ENCODE data around the gene CCNL2.
A peak's percentile ranks its signal among the peaks of the same experiment; 100 is the strongest.
"Not testable (repeated sequence)": the region's sequence is repeated elsewhere in the genome, so short reads cannot be mapped to it uniquely, and the experiment has no call there.

CCNL2 gene

GRCh38 chr1:1403653-1404052 lies 4.5 kb upstream of the CCNL2 start:
- no peak for DNase-seq (ENCODE audit: low read depth)
- no peak for TF ChIP-seq CTCF (conservative IDR thresholded peaks at IDR 0.05; ENCODE audit: low read length)
- H3K4me3 ChIP-seq (ENCODE audit: low read length) = no peak overlapping the region

GRCh38 chr1:1402901-1403392 lies 3.8 kb upstream of the CCNL2 start:
- not testable (repeated sequence) for H3K4me3 ChIP-seq (ENCODE audit: low read length); DNase-seq (ENCODE audit: low read depth)

GRCh38 chr1:1402072-1402900 lies 3.2 kb upstream of the CCNL2 start:
- DNase-seq (ENCODE audit: low read depth) = peak; percentile 57
- TF ChIP-seq CTCF (conservative IDR thresholded peaks at IDR 0.05; ENCODE audit: low read length) = peak; percentile 72
- no peak overlapping the region for H3K4me3 ChIP-seq (ENCODE audit: low read length)

DNA sequence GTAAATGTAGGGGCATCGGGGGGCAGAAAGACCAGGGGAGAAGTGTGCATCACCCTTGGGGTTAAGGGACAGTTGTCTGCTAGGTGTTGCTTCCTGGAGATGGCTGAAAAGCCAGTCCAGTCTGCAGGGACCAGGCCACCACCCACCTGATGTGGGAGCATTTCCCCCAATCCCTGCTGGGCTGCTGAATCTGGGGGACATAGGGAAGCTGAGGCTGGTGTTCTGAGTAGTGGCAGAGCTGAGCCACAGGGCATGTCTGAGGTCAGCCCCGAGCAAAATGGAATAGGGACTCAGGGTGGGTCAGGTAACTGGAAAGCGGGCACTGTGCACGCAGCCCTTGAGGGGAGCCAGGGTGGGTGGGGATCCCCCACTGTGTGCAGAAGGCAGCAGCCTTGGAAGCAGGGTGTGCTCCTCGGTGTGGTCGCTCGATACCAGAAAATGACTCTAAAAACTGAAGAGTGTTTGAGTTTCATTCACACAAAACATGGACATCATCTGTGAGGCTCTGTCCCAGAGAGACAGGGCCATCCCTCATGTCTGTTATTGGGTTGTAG lies 2.4 kb upstream of the CCNL2 start:
- no peak overlapping the region for H3K4me3 ChIP-seq (ENCODE audit: low read length)
- TF ChIP-seq CTCF (conservative IDR thresholded peaks at IDR 0.05; ENCODE audit: low read length) = no peak
- DNase-seq (ENCODE audit: low read depth) = no peak

GRCh38 chr1:1400576-1401456 lies 1.7 kb upstream of the CCNL2 start:
- peak overlapping the region; percentile 95 for H3K4me3 ChIP-seq (ENCODE audit: low read length)
- peak; percentile 13 for DNase-seq (ENCODE audit: low read depth)
- TF ChIP-seq CTCF (conservative IDR thresholded peaks at IDR 0.05; ENCODE audit: low read length) = no peak

DNA sequence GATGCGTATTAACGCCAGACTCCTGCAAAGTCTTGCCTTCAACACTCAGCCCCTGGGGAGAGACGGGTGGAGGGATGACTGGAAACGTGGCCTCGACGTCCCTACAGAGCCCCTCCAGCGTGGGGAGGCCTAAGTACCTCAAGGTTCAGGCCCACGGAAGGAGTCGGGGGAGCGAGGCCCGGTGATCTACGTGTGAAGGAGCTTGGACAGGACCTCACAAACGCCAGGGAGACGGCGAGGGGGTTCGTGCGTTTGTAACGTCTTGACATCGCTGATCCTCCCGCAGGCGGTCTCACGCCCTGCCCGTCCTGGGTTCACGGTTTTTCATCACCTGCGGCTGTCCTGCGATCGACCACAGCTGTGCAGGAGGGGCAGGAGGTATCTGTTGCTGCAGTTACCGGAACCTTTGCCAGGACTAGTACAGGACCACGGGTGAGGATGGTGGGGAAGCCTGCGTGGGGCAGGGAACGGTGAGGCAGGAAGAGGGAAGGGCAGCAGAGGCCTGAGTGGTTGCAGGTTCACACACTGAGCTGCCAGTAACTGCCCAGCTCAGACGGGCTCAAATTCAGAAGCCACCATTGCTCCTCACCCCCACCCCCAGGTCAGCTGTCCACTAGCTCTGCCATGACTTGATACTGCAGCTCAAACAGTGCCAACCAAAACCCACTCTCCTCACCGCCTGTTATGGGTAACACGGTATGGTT lies 889 bp upstream of the CCNL2 start:
- no peak for TF ChIP-seq CTCF (conservative IDR thresholded peaks at IDR 0.05; ENCODE audit: low read length)

More for the DNA sequence above, 889 bp upstream of the CCNL2 start:
- peak; percentile 20 for DNase-seq (ENCODE audit: low read depth)
- peak overlapping the region; percentile 95 for H3K4me3 ChIP-seq (ENCODE audit: low read length)
